ENCODE results near the gene SIRPB1.

GRCh38 chr20:1666802-1667201, 47.0 kb upstream of the SIRPB1 start:
- TF ChIP-seq CTCF (conservative IDR thresholded peaks at IDR 0.05; ENCODE audit: low read depth, low read length) (no peak), EZH2 (IDR thresholded peaks at IDR 0.05; ENCODE audit: low read length, unreplicated experiment) (no peak)
